A549 treated with RU486 at 1 μM for 4 hours (cell line): ENCODE results near the gene DDX3Y. TPM values are rescaled to one million over a fixed set of nuclear protein-coding genes. Genes with fewer than 3 reads are reported as not detected.

Experiments
- total RNA-seq: library from RNA; stranded (reverse); fragments of 200-300 nt; extraction: Qiagen RNA extraction; gene quantifications from 5 replicates; pipeline ENCODE4 v1.2.3, GENCODE V29; 2022; ENCODE audit warnings: low read depth

The DDX3Y gene
- 14.0 to 27.5 TPM (median 25.2 TPM) in 5 replicates for total RNA-seq

DNA sequence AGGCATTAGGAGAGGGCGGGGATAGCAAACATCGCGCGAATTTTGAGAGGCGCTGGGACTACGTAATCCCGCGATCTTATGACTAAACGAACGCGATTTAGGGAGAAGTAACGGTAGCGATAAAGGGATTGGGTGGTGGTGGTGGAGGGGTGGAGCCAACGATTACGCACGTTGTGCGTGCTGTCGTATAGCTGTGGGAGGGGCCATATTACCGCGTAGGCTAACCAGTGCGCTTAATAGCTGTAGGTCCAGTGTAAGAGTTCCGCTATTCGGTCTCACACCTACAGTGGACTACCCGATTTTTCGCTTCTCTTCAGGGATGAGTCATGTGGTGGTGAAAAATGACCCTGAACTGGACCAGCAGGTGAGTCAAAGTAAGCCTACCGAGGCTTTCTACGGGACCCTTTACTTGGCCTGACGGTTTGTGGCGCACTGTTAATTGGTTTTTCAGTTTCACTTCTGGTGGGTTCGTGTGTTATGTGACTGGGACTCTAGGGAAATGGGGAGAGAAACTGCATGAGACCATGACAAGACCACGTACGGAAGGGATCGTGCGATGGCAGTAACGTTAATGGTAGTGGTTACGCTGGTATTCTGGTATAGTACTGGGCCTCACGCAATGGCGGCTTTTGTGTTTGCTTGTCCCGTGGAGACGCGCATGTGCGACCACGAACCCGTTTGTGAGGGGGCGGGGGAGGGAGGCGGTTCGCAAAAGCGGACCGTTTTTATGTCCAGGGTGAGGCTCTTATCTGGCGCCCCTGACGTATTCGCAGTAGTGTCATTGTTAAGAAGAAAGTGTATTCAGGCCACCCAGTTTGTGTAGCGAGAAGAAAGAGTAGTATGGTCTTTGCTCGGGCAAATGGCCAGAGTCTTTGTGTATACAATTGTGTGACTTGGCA is at the start of gene DDX3Y:
TSS of gene DDX3Y (plus strand) at position 251 of the 899 bp plus-strand sequence. CDS start at position 320, 69 bp downstream.

Other genes with a start within 250 kb of the DDX3Y start
- gene USP9Y, start 203.6 kb upstream of the DDX3Y start, total RNA-seq, result 2.7 to 5.8 TPM (median 4.6 TPM) in 5 replicates